ENCODE data around the gene MTR.

- no peak for TF ChIP-seq TAF1 (IDR thresholded peaks at IDR 0.05; ENCODE audit: low read depth, low read length)
- TF ChIP-seq POLR2AphosphoS5 (IDR thresholded peaks at IDR 0.05; ENCODE audit: low read depth, low read length), result no peak
- TF ChIP-seq POLR2A (IDR thresholded peaks at IDR 0.05; ENCODE audit: low read depth, low read length), result no peak
Observed at GRCh38 chr1:236951672-236952071, 156.6 kb downstream of the MTR start.

Data from GM12891 (cell line).